HepG2 (cell line): ENCODE measurements around the gene NECTIN2. TPM values are rescaled to one million over a fixed set of nuclear protein-coding genes. Genes with fewer than 3 reads are reported as not detected.

Experiments
- ATAC-seq: fragments of 200-7000 bp; cut with Tn5 transposase; 3 replicates; pipeline ENCODE4 v1.9.1; 2020; ENCODE audit warnings: mild to moderate bottlenecking, moderate library complexity
- BruUV-seq: library from RNA; stranded (reverse); fragments of 400-500 nt; replicated peaks from 2 replicates; lab custom pipeline; 2021; lab: Mats Ljungman, UMichigan
- CTCF ChIA-PET: fragments of 300-600 bp; formaldehyde crosslinking; extraction: SDS; loops from one replicate; lab custom pipeline; 2021; ENCODE audit warnings: low total read pairs, inconsistent platforms, low intra/inter-chr PET ratio; lab: Yijun Ruan, JAX
- POLR2A ChIA-PET: fragments of 350-600 bp; sonication (Branson Sonifier 250); formaldehyde crosslinking; loops from one replicate; lab custom pipeline; 2020; ENCODE audit warnings: antibody characterized with exemption, inconsistent platforms; lab: Yijun Ruan, JAX
- DNase-seq: peaks from one replicate; pipeline ENCODE4 v3.0.0-alpha.2; 2015; ENCODE audit warnings: low spot score
- FAIRE-seq: peaks from 3 replicates; lab custom pipeline; 2011; peaks lifted over from hg19 to GRCh38; lab: Jason Lieb, UNC
- H2AFZ ChIP-seq: one replicate; pipeline ENCODE4 v1.6.1; 2011; ENCODE audit warnings: low read length, inconsistent platforms
- H3K27ac ChIP-seq: fragments of 300-600 bp; 3 replicates; pipeline ENCODE4 v1.8.0; 2011; ENCODE audit warnings: mixed run types, mild to moderate bottlenecking, mixed read lengths, low read length, inconsistent platforms; ENCODE audit not compliant: insufficient read depth; ENCODE audit errors: extremely low read length
- H3K27me3 ChIP-seq, 2 experiments: fragments of 200-600 bp in 1 of 2; 2 replicates in 1 of 2; 3 replicates in 1 of 2; pipeline versions ENCODE4 v1.6.0 to v1.8.0; 2011; ENCODE audit warnings: low read length in 2 of 2, mild to moderate bottlenecking in 2 of 2, moderate library complexity in 2 of 2, inconsistent platforms in 1 of 2; ENCODE audit not compliant: insufficient read depth in 2 of 2, control insufficient read depth in 1 of 2
- H3K36me3 ChIP-seq, 2 experiments: fragments of 200-600 bp in 1 of 2; replicated peaks in 1 of 2; 2 replicates in 1 of 2; 3 replicates in 1 of 2; pipeline versions ENCODE4 v1.5.1 to v1.8.0; 2011; ENCODE audit warnings: low read length in 2 of 2, inconsistent platforms in 1 of 2; ENCODE audit not compliant: insufficient read depth in 2 of 2, control insufficient read depth in 1 of 2
- H3K4me1 ChIP-seq: 2 replicates; pipeline ENCODE4 v1.5.1; 2012; ENCODE audit warnings: low read length, inconsistent platforms; ENCODE audit not compliant: insufficient read depth
- H3K4me2 ChIP-seq: 2 replicates; pipeline ENCODE4 v1.6.0; 2011; ENCODE audit warnings: low read depth, low read length, inconsistent platforms
- H3K4me3 ChIP-seq, 3 experiments: fragments of 200-600 bp in 1 of 3; sonication (generic), shearing (Covaris generic) in 1 of 3; replicated peaks in 1 of 3; 2 replicates each; pipeline ENCODE4 v1.5.1; 2011 to 2016; ENCODE audit warnings: low read length in 3 of 3, inconsistent platforms in 2 of 3, low read depth in 2 of 3, mild to moderate bottlenecking in 2 of 3, control low read depth in 1 of 3, mixed read lengths in 1 of 3; ENCODE audit not compliant: insufficient read depth in 1 of 3
- H3K79me2 ChIP-seq: one replicate; pipeline ENCODE4 v1.6.1; 2011; ENCODE audit warnings: low read length, inconsistent platforms; ENCODE audit not compliant: insufficient read depth
- H3K9ac ChIP-seq: 2 replicates; pipeline ENCODE4 v1.6.0; 2011; ENCODE audit warnings: mild to moderate bottlenecking, low read depth, low read length, inconsistent platforms; ENCODE audit not compliant: insufficient read depth
- H3K9me3 ChIP-seq: 2 replicates; pipeline ENCODE4 v1.5.1; 2012; ENCODE audit warnings: mild to moderate bottlenecking, low read length
- H4K20me1 ChIP-seq: 2 replicates; pipeline ENCODE4 v1.6.0; 2011; ENCODE audit warnings: inconsistent platforms, mild to moderate bottlenecking, low read length, moderate library complexity; ENCODE audit not compliant: insufficient read depth
- ASH2L ChIP-seq: fragments of 300-600, 200-600 bp; sonication (generic); IDR thresholded peaks from 2 replicates; pipeline ENCODE4 v1.7.0; 2017; ENCODE audit warnings: low read depth, mild to moderate bottlenecking, moderate library complexity, mixed read lengths, low read length; ENCODE audit not compliant: insufficient read length
- CAMTA2 ChIP-seq: sonication (generic); formaldehyde crosslinking; IDR thresholded peaks from 2 replicates; pipeline ENCODE4 v1.4.0; 2020; ENCODE audit warnings: mild to moderate bottlenecking, missing genetic modification reagents, borderline replicate concordance
- CCDC6 ChIP-seq: sonication (generic); formaldehyde crosslinking; IDR thresholded peaks from 2 replicates; pipeline ENCODE4 v1.8.1; 2022; ENCODE audit warnings: mild to moderate bottlenecking, missing genetic modification reagents, moderate library complexity
- DBP ChIP-seq: sonication (generic); formaldehyde crosslinking; IDR thresholded peaks from 2 replicates; pipeline ENCODE4 v1.4.0; 2020; ENCODE audit warnings: missing genetic modification reagents; ENCODE audit errors: not compliant biosample characterization
- GATA4 ChIP-seq: sonication (generic); IDR thresholded peaks from 2 replicates; pipeline ENCODE4 v1.6.1; 2016; ENCODE audit warnings: antibody characterized with exemption, low read depth, borderline replicate concordance
- KLF16 ChIP-seq, 2 experiments: sonication (generic) in 1 of 2; formaldehyde crosslinking in 1 of 2; IDR thresholded peaks; 2 replicates each; pipeline versions ENCODE4 v1.6.1 to v1.8.0; 2016 to 2023; ENCODE audit warnings: missing genetic modification reagents in 2 of 2, missing compliant biosample characterization in 1 of 2
- MAX ChIP-seq: IDR thresholded peaks from 2 replicates; pipeline ENCODE4 v1.6.1; 2012; ENCODE audit warnings: inconsistent platforms
- NCOR1 ChIP-seq: fragments of 200-600 bp; sonication (generic); IDR thresholded peaks from 2 replicates; pipeline ENCODE4 v1.7.0; 2017; ENCODE audit warnings: antibody characterized with exemption, low read length, borderline replicate concordance
- NR2F6 ChIP-seq, 2 experiments: IDR thresholded peaks; 2 replicates each; pipeline ENCODE4 v1.6.1; 2016; ENCODE audit warnings: antibody characterized with exemption in 1 of 2, mild to moderate bottlenecking in 1 of 2
- PCBP1 ChIP-seq: fragments of 200-400 bp; formaldehyde crosslinking; IDR thresholded peaks from 2 replicates; pipeline ENCODE4 v1.6.1; 2017; ENCODE audit warnings: mild to moderate bottlenecking, low read depth, low read length, borderline replicate concordance
- WIZ ChIP-seq: sonication (generic); formaldehyde crosslinking; IDR thresholded peaks from 2 replicates; pipeline ENCODE4 v1.5.1; 2020; ENCODE audit warnings: mild to moderate bottlenecking, missing genetic modification reagents
- ZFP37 ChIP-seq: sonication (generic); formaldehyde crosslinking; IDR thresholded peaks from 2 replicates; pipeline ENCODE4 v1.4.0; 2020; ENCODE audit warnings: missing genetic modification reagents, borderline replicate concordance
- ZNF124 ChIP-seq: sonication (generic); formaldehyde crosslinking; IDR thresholded peaks from 2 replicates; pipeline ENCODE4 v1.4.0; 2020; ENCODE audit warnings: missing genetic modification reagents
- ZNF138 ChIP-seq: sonication (generic); formaldehyde crosslinking; IDR thresholded peaks from 2 replicates; pipeline ENCODE4 v1.5.0; 2020; ENCODE audit warnings: mild to moderate bottlenecking, low read depth, missing genetic modification reagents
- ZNF205 ChIP-seq: IDR thresholded peaks from 2 replicates; pipeline ENCODE4 v1.6.1; 2018; ENCODE audit warnings: missing biosample characterization, missing genetic modification reagents
- ZNF256 ChIP-seq: sonication (generic); formaldehyde crosslinking; conservative IDR thresholded peaks from 2 replicates; pipeline ENCODE4 v1.4.0; 2020; ENCODE audit warnings: missing genetic modification reagents
- ZNF607 ChIP-seq: sonication (generic); formaldehyde crosslinking; IDR thresholded peaks from 2 replicates; pipeline ENCODE4 v1.5.1; 2020; ENCODE audit warnings: missing genetic modification reagents, mild to moderate bottlenecking, borderline replicate concordance
- ZNF772 ChIP-seq: sonication (generic); formaldehyde crosslinking; IDR thresholded peaks from 2 replicates; pipeline ENCODE4 v1.5.0; 2020; ENCODE audit warnings: mild to moderate bottlenecking, missing genetic modification reagents
- ZNF773 ChIP-seq: sonication (generic); formaldehyde crosslinking; IDR thresholded peaks from 2 replicates; pipeline ENCODE4 v1.4.0; 2020; ENCODE audit warnings: missing genetic modification reagents, borderline replicate concordance
- WGBS: methylation state at CpG from one replicate; pipeline ENCODE4 v1.1.6; 2017; ENCODE audit warnings: low lambda C conversion rate; 5-methylcytosine and 5-hydroxymethylcytosine counted together
- in situ Hi-C: cut with HindIII; loops from 2 replicates; pipeline ENCODE4 v1.10.0; 2017; ENCODE audit warnings: low pct_unique_long_range_greater_than_20kb; ENCODE audit not compliant: extremely low pct_ligation_motif_present
- intact Hi-C: fragments of 100-400 bp; cut with micrococcal nuclease; formaldehyde crosslinking; loops from one replicate; pipeline ENCODE4 v1.10.0; 2022; ENCODE audit not compliant: unreplicated experiment
- polyA plus RNA-seq, 8 experiments: library from polyadenylated mRNA; depleted of rRNA in 3 of 8; stranded (reverse) in 7 of 8; unstranded in 1 of 8; fragments of >200 nt; fragmentation: Illumina TruSeq in 4 of 8; extraction: Trizol in 4 of 8; gene quantifications; 2 replicates each; pipeline versions ENCODE4 v1.2.1 to v1.2.3, GENCODE V29; 2011 to 2016; ENCODE audit warnings: low read depth in 4 of 8, missing spikeins in 1 of 8, mixed read lengths in 1 of 8; ENCODE audit not compliant: insufficient read depth in 1 of 8
- total RNA-seq, 5 experiments: library from RNA; depleted of rRNA; stranded (reverse); fragments of >200 nt; fragmentation: Illumina TruSeq; extraction: Trizol; gene quantifications; 2 replicates each; pipeline ENCODE4 v1.2.3, GENCODE V29; 2016; ENCODE audit warnings: low read depth in 1 of 5
- TF ChIP-seq, protein P1 (sequence below): sonication (generic); formaldehyde crosslinking; conservative IDR thresholded peaks from 2 replicates; pipeline ENCODE4 v1.4.0; 2020; ENCODE audit warnings: mild to moderate bottlenecking, missing genetic modification reagents, moderate library complexity

NECTIN2 gene
- total and polyA plus RNA-seq, 2 of the 13 experiments (the other 11 are each of a cell fraction or from before 2014, with no cell fraction given), result 75.4 to 114 TPM

DNA sequence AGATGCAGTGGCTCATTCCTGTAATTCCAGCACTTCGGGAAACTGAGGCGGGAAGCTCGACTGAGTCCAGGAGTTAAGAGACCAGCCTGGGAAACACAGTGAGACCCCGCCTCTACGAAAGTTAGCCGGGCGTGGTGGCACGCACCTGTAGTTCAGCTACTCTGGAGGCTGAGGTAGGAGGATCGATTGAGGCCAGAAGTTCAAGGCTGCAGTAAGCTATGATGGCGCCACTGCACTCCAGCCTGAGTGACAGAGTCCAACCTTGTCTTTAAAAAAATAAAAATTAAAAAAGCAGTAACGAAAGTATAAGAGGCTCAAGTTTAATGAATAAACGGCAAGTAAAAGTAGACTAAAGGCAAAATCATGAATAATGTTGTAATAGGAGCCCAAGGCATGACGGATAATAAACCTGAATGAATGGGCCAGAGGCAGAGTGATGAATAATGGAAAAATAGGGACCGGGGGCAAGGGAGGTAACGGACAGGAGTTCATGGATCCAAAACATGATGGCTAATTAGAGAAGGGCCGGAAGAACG, 43.8 kb downstream of the NECTIN2 start:
- peak overlapping the region; percentile 87 for H3K4me2 ChIP-seq
- no peak overlapping the region for H2AFZ ChIP-seq
- ChIA-PET CTCF (no interaction called here), POLR2A (interaction anchor here (0.6 to 2.4 kb wide), 25 partner anchors 11 to 275 kb away, joined by 3 to 33 read pairs (median 7); partner anchors contain the start of genes APOC1, APOC2, APOE and CLASRP)
- H3K9me3 ChIP-seq, result no peaks in the 10 kb centered on the region
- no peak for ATAC-seq
- no peaks in the 10 kb centered on the region for H4K20me1 ChIP-seq
- peak overlapping the region; percentile 45 to 64 (median 48) for H3K4me3 ChIP-seq
- in situ Hi-C loops, result no loop called here
- H3K4me1 ChIP-seq, result peaks cover 28% of the 10 kb centered on the region
- peak; percentile 42 for DNase-seq
- peak; percentile 58 for FAIRE-seq
- H3K27ac ChIP-seq, result peak overlapping the region; percentile 94
- H3K9ac ChIP-seq, result peak overlapping the region; percentile 75
- H3K36me3 ChIP-seq, result peaks cover 21 to 41% of the 10 kb centered on the region in 2 experiments
- WGBS, result 28% methylated on average over 17 of the region's 17 CpGs
- TSS peak; percentile 95 for BruUV-seq
- no peaks in the 10 kb centered on the region; a peak in 1 of 5 replicates for H3K27me3 ChIP-seq
- peaks cover 31% of the 10 kb centered on the region for H3K79me2 ChIP-seq
- intact Hi-C loops, result loop anchor here (2.0 kb wide), 1 partner anchor 43 kb away; the partner anchor contains the start of gene NECTIN2
- TF ChIP-seq NCOR1, result peak; percentile 69
- TF ChIP-seq GATA4, result 0 out of 2 replicates have a peak, but pooled peaks have one; percentile 13
- 0 out of 2 replicates have a peak, but pooled peaks have one; percentile 51 for TF ChIP-seq CCDC6 (CRISPR knock-in tag)
- no peak for TF ChIP-seq PCBP1
- TF ChIP-seq CAMTA2 (CRISPR knock-in tag), result no peak
- no peak; the same call in 1 of the 2 replicates for TF ChIP-seq NR2F6 (IDR thresholded peaks at IDR 0.05)
- peak; percentile 61; the same call in 1 of the 2 replicates for TF ChIP-seq NR2F6 (CRISPR knock-in tag; IDR thresholded peaks at IDR 0.05)
- no peak for TF ChIP-seq ZNF124
- no peak for TF ChIP-seq DBP
- no peak for TF ChIP-seq KLF16 (CRISPR knock-in tag; IDR thresholded peaks at IDR 0.05)
- TF ChIP-seq ZNF773 (CRISPR knock-in tag), result no peak
- TF ChIP-seq ZNF607 (CRISPR knock-in tag), result no peak
- peak; percentile 28; the same call in 1 of the 2 replicates for TF ChIP-seq WIZ (CRISPR knock-in tag)
- TF ChIP-seq ZNF138 (CRISPR knock-in tag), result 0 out of 2 replicates have a peak, but pooled peaks have one; percentile 34
- no peak for TF ChIP-seq MAX
- no peak for TF ChIP-seq ZNF772 (CRISPR knock-in tag)
- TF ChIP-seq ZFP37 (CRISPR knock-in tag), result no peak
- TF ChIP-seq, protein P1, sequence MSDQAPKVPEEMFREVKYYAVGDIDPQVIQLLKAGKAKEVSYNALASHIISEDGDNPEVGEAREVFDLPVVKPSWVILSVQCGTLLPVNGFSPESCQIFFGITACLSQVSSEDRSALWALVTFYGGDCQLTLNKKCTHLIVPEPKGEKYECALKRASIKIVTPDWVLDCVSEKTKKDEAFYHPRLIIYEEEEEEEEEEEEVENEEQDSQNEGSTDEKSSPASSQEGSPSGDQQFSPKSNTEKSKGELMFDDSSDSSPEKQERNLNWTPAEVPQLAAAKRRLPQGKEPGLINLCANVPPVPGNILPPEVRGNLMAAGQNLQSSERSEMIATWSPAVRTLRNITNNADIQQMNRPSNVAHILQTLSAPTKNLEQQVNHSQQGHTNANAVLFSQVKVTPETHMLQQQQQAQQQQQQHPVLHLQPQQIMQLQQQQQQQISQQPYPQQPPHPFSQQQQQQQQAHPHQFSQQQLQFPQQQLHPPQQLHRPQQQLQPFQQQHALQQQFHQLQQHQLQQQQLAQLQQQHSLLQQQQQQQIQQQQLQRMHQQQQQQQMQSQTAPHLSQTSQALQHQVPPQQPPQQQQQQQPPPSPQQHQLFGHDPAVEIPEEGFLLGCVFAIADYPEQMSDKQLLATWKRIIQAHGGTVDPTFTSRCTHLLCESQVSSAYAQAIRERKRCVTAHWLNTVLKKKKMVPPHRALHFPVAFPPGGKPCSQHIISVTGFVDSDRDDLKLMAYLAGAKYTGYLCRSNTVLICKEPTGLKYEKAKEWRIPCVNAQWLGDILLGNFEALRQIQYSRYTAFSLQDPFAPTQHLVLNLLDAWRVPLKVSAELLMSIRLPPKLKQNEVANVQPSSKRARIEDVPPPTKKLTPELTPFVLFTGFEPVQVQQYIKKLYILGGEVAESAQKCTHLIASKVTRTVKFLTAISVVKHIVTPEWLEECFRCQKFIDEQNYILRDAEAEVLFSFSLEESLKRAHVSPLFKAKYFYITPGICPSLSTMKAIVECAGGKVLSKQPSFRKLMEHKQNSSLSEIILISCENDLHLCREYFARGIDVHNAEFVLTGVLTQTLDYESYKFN (CRISPR knock-in tag), result peak; percentile 51; the same call in 1 of the 2 replicates
- TF ChIP-seq ZNF256 (CRISPR knock-in tag), result no peak
- peak; percentile 36 for TF ChIP-seq ASH2L
- 0 out of 2 replicates have a peak, but pooled peaks have one; percentile 24 for TF ChIP-seq ZNF205
